WTC11 (cell line): Measurements from ENCODE around the gene CEP70. TPM values are rescaled to one million over a fixed set of nuclear protein-coding genes. Genes with fewer than 3 reads are reported as not detected.

Source experiments
- ATAC-seq: fragments of 200-7000 bp; cut with Tn5 transposase; 2 replicates; pipeline ENCODE4 v1.10.0; 2021; ENCODE audit warnings: mild to moderate bottlenecking, moderate library complexity
- CTCF ChIA-PET: fragments of 300-600 bp; sonication (Branson Sonifier 250); formaldehyde crosslinking; loops from one replicate; lab custom pipeline; 2021; ENCODE audit warnings: antibody characterized with exemption; lab: Charles Lee
- POLR2A ChIA-PET: fragments of 350-600 bp; sonication (Branson Sonifier 250); formaldehyde crosslinking; loops from one replicate; lab custom pipeline; 2021; ENCODE audit warnings: antibody characterized with exemption; lab: Charles Lee
- DNase-seq: peaks from one replicate; pipeline ENCODE4 v3.0.0; 2021; ENCODE audit warnings: low spot score
- H3K27ac Mint-ChIP-seq: 2 replicates; pipeline ENCODE4 v1.8.0; 2021; ENCODE audit warnings: mixed read lengths
- H3K27me3 Mint-ChIP-seq: 2 replicates; pipeline ENCODE4 v1.8.0; 2021; ENCODE audit warnings: low read depth, mild to moderate bottlenecking, moderate library complexity, mixed read lengths
- H3K36me3 Mint-ChIP-seq: 2 replicates; pipeline ENCODE4 v1.8.0; 2021; ENCODE audit warnings: mixed read lengths
- H3K4me1 Mint-ChIP-seq: 2 replicates; pipeline ENCODE4 v1.8.0; 2022; ENCODE audit warnings: mixed read lengths
- H3K4me3 Mint-ChIP-seq: 2 replicates; pipeline ENCODE4 v1.8.0; 2021; ENCODE audit warnings: mild to moderate bottlenecking, moderate library complexity, mixed read lengths
- H3K9me3 Mint-ChIP-seq: 2 replicates; pipeline ENCODE4 v1.8.0; 2021; ENCODE audit warnings: mixed read lengths
- ATF1 ChIP-seq: sonication (generic); formaldehyde crosslinking; IDR thresholded peaks from 2 replicates; pipeline ENCODE4 v1.8.1; 2023; ENCODE audit warnings: mild to moderate bottlenecking, moderate library complexity, missing genetic modification reagents
- CREB1 ChIP-seq: sonication (generic); formaldehyde crosslinking; IDR thresholded peaks from 2 replicates; pipeline ENCODE4 v1.8.0; 2023; ENCODE audit warnings: mild to moderate bottlenecking, missing genetic modification reagents
- CREM ChIP-seq: sonication (generic); formaldehyde crosslinking; IDR thresholded peaks from 2 replicates; pipeline ENCODE4 v1.8.1; 2022; ENCODE audit warnings: mild to moderate bottlenecking, missing genetic modification reagents, moderate library complexity
- ESRRA ChIP-seq: sonication (generic); formaldehyde crosslinking; IDR thresholded peaks from 2 replicates; pipeline ENCODE4 v1.8.1; 2022; ENCODE audit warnings: mild to moderate bottlenecking, missing genetic modification reagents, borderline replicate concordance
- GTF2I ChIP-seq: fragments of 250-450 bp; sonication (Bioruptor Pico); conservative IDR thresholded peaks from 2 replicates; pipeline ENCODE4 v1.4.0; 2021; ENCODE audit warnings: mild to moderate bottlenecking
- HMGA2 ChIP-seq: fragments of 250-450 bp; sonication (Bioruptor Pico); IDR thresholded peaks from 2 replicates; pipeline ENCODE4 v1.4.0; 2021; ENCODE audit warnings: mild to moderate bottlenecking, moderate library complexity
- NFATC4 ChIP-seq: fragments of 250-450 bp; sonication (Bioruptor Pico); IDR thresholded peaks from 2 replicates; pipeline ENCODE4 v1.9.0; 2021; ENCODE audit warnings: mild to moderate bottlenecking
- NR3C1 ChIP-seq: sonication (generic); formaldehyde crosslinking; conservative IDR thresholded peaks from 2 replicates; pipeline ENCODE4 v1.8.1; 2023; ENCODE audit warnings: low read depth, mild to moderate bottlenecking, missing genetic modification reagents
- ZBTB21 ChIP-seq: sonication (generic); formaldehyde crosslinking; IDR thresholded peaks from 2 replicates; pipeline ENCODE4 v1.8.1; 2023; ENCODE audit warnings: mild to moderate bottlenecking, missing genetic modification reagents, borderline replicate concordance
- ZNF232 ChIP-seq: sonication (generic); formaldehyde crosslinking; IDR thresholded peaks from 2 replicates; pipeline ENCODE4 v1.8.0; 2022; ENCODE audit warnings: mild to moderate bottlenecking, missing genetic modification reagents
- ZNF416 ChIP-seq: fragments of 250-450 bp; sonication (Bioruptor Pico); IDR thresholded peaks from 2 replicates; pipeline ENCODE4 v1.9.0; 2021; ENCODE audit warnings: mild to moderate bottlenecking, inconsistent platforms
- total RNA-seq: library from RNA; stranded (reverse); gene quantifications from 3 replicates; pipeline ENCODE4 v1.2.3, GENCODE V29; 2021
- TF ChIP-seq, protein P1 (sequence below): sonication (generic); formaldehyde crosslinking; IDR thresholded peaks from 2 replicates; pipeline ENCODE4 v1.8.1; 2023; ENCODE audit warnings: mild to moderate bottlenecking, missing genetic modification reagents
- TF ChIP-seq, protein P2 (sequence below): sonication (generic); formaldehyde crosslinking; IDR thresholded peaks from 2 replicates; pipeline ENCODE4 v1.8.1; 2023; ENCODE audit warnings: mild to moderate bottlenecking, missing genetic modification reagents, borderline replicate concordance
- TF ChIP-seq, protein P3 (sequence below): sonication (generic); formaldehyde crosslinking; IDR thresholded peaks from 2 replicates; pipeline ENCODE4 v1.8.0; 2022; ENCODE audit warnings: missing genetic modification reagents
- TF ChIP-seq, protein P4 (sequence below): sonication (generic); formaldehyde crosslinking; IDR thresholded peaks from 2 replicates; pipeline ENCODE4 v1.8.1; 2023; ENCODE audit warnings: mild to moderate bottlenecking, missing genetic modification reagents, moderate library complexity
- TF ChIP-seq, protein P5 (sequence below): sonication (generic); formaldehyde crosslinking; IDR thresholded peaks from 2 replicates; pipeline ENCODE4 v1.8.1; 2022; ENCODE audit warnings: missing genetic modification reagents, borderline replicate concordance
- TF ChIP-seq, protein P6 (sequence below): fragments of 250-450 bp; sonication (Bioruptor Pico); IDR thresholded peaks from 2 replicates; pipeline ENCODE4 v1.9.0; 2021; ENCODE audit warnings: moderate library complexity, mild to moderate bottlenecking, inconsistent platforms, borderline replicate concordance
- TF ChIP-seq, protein P7 (sequence below): sonication (generic); formaldehyde crosslinking; conservative IDR thresholded peaks from 2 replicates; pipeline ENCODE4 v1.8.1; 2022; ENCODE audit warnings: mild to moderate bottlenecking, missing genetic modification reagents
- TF ChIP-seq, protein P8 (sequence below): sonication (generic); formaldehyde crosslinking; IDR thresholded peaks from 2 replicates; pipeline ENCODE4 v1.8.0; 2022; ENCODE audit warnings: mild to moderate bottlenecking, missing genetic modification reagents

The CEP70 gene
- total RNA-seq, 1 experiment from 2014 or later = 27.2 TPM

DNA sequence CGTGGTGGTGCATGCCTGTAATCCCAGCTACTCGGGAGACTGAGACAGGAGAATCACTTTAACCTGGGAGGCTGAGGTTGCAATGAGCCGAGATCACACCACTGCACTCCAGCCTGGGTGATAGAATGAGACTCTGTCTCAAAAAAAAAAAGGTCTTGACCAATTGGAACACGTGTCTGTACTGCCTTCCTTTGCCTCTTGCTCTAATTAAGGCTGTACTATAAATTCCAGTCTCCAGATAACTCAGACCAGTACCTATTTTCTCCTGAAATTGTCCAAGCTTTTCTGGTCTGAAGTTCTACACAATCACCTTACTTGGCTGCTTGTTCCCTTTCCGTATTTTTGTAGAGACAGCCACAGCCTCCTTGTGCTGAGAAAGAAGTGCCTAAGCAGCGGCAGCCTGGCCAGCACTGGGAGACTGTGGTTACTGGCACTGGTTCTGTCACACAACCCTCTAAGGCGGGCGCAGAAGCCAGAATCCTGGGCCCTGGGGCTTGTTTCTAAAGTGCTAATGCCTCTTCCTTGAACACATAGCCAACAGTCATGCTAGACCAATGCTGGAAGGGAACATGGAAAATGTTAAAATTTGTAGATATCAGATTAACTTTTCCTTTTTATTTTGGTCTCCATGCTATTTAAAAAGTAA lies 6.2 kb upstream of the CEP70 start:
- H3K27ac Mint-ChIP-seq = no peak overlapping the region
- peaks cover 30% of the 10 kb centered on the region for H3K36me3 Mint-ChIP-seq
- ATAC-seq = no peak
- peaks cover 9% of the 10 kb centered on the region; the same call in 1 of the 2 replicates for H3K27me3 Mint-ChIP-seq
- POLR2A ChIA-PET = no interaction called here
- H3K4me3 Mint-ChIP-seq = no peak overlapping the region
- TF ChIP-seq CREB1 (no peak), NFATC4 (CRISPR knock-in tag) (no peak), ZBTB21 (CRISPR knock-in tag) (no peak), ZNF232 (CRISPR knock-in tag) (no peak), CREM (CRISPR knock-in tag) (no peak), NR3C1 (CRISPR knock-in tag) (no peak), ATF1 (no peak), ESRRA (CRISPR knock-in tag) (no peak), ZNF416 (CRISPR knock-in tag) (no peak), HMGA2 (CRISPR knock-in tag) (no peak), GTF2I (CRISPR knock-in tag) (no peak)
- TF ChIP-seq, protein P1, sequence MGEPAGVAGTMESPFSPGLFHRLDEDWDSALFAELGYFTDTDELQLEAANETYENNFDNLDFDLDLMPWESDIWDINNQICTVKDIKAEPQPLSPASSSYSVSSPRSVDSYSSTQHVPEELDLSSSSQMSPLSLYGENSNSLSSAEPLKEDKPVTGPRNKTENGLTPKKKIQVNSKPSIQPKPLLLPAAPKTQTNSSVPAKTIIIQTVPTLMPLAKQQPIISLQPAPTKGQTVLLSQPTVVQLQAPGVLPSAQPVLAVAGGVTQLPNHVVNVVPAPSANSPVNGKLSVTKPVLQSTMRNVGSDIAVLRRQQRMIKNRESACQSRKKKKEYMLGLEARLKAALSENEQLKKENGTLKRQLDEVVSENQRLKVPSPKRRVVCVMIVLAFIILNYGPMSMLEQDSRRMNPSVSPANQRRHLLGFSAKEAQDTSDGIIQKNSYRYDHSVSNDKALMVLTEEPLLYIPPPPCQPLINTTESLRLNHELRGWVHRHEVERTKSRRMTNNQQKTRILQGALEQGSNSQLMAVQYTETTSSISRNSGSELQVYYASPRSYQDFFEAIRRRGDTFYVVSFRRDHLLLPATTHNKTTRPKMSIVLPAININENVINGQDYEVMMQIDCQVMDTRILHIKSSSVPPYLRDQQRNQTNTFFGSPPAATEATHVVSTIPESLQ (CRISPR knock-in tag) = no peak
- TF ChIP-seq, protein P2, sequence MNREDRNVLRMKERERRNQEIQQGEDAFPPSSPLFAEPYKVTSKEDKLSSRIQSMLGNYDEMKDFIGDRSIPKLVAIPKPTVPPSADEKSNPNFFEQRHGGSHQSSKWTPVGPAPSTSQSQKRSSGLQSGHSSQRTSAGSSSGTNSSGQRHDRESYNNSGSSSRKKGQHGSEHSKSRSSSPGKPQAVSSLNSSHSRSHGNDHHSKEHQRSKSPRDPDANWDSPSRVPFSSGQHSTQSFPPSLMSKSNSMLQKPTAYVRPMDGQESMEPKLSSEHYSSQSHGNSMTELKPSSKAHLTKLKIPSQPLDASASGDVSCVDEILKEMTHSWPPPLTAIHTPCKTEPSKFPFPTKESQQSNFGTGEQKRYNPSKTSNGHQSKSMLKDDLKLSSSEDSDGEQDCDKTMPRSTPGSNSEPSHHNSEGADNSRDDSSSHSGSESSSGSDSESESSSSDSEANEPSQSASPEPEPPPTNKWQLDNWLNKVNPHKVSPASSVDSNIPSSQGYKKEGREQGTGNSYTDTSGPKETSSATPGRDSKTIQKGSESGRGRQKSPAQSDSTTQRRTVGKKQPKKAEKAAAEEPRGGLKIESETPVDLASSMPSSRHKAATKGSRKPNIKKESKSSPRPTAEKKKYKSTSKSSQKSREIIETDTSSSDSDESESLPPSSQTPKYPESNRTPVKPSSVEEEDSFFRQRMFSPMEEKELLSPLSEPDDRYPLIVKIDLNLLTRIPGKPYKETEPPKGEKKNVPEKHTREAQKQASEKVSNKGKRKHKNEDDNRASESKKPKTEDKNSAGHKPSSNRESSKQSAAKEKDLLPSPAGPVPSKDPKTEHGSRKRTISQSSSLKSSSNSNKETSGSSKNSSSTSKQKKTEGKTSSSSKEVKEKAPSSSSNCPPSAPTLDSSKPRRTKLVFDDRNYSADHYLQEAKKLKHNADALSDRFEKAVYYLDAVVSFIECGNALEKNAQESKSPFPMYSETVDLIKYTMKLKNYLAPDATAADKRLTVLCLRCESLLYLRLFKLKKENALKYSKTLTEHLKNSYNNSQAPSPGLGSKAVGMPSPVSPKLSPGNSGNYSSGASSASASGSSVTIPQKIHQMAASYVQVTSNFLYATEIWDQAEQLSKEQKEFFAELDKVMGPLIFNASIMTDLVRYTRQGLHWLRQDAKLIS (CRISPR knock-in tag) = no peak
- TF ChIP-seq, protein P3, sequence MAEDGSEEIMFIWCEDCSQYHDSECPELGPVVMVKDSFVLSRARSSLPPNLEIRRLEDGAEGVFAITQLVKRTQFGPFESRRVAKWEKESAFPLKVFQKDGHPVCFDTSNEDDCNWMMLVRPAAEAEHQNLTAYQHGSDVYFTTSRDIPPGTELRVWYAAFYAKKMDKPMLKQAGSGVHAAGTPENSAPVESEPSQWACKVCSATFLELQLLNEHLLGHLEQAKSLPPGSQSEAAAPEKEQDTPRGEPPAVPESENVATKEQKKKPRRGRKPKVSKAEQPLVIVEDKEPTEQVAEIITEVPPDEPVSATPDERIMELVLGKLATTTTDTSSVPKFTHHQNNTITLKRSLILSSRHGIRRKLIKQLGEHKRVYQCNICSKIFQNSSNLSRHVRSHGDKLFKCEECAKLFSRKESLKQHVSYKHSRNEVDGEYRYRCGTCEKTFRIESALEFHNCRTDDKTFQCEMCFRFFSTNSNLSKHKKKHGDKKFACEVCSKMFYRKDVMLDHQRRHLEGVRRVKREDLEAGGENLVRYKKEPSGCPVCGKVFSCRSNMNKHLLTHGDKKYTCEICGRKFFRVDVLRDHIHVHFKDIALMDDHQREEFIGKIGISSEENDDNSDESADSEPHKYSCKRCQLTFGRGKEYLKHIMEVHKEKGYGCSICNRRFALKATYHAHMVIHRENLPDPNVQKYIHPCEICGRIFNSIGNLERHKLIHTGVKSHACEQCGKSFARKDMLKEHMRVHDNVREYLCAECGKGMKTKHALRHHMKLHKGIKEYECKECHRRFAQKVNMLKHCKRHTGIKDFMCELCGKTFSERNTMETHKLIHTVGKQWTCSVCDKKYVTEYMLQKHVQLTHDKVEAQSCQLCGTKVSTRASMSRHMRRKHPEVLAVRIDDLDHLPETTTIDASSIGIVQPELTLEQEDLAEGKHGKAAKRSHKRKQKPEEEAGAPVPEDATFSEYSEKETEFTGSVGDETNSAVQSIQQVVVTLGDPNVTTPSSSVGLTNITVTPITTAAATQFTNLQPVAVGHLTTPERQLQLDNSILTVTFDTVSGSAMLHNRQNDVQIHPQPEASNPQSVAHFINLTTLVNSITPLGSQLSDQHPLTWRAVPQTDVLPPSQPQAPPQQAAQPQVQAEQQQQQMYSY (CRISPR knock-in tag) = no peak
- TF ChIP-seq, protein P4, sequence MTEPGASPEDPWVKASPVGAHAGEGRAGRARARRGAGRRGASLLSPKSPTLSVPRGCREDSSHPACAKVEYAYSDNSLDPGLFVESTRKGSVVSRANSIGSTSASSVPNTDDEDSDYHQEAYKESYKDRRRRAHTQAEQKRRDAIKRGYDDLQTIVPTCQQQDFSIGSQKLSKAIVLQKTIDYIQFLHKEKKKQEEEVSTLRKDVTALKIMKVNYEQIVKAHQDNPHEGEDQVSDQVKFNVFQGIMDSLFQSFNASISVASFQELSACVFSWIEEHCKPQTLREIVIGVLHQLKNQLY (CRISPR knock-in tag) = no peak
- TF ChIP-seq, protein P5, sequence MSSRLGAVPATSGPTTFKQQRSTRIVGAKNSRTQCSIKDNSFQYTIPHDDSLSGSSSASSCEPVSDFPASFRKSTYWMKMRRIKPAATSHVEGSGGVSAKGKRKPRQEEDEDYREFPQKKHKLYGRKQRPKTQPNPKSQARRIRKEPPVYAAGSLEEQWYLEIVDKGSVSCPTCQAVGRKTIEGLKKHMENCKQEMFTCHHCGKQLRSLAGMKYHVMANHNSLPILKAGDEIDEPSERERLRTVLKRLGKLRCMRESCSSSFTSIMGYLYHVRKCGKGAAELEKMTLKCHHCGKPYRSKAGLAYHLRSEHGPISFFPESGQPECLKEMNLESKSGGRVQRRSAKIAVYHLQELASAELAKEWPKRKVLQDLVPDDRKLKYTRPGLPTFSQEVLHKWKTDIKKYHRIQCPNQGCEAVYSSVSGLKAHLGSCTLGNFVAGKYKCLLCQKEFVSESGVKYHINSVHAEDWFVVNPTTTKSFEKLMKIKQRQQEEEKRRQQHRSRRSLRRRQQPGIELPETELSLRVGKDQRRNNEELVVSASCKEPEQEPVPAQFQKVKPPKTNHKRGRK (CRISPR knock-in tag) = no peak
- TF ChIP-seq, protein P6, sequence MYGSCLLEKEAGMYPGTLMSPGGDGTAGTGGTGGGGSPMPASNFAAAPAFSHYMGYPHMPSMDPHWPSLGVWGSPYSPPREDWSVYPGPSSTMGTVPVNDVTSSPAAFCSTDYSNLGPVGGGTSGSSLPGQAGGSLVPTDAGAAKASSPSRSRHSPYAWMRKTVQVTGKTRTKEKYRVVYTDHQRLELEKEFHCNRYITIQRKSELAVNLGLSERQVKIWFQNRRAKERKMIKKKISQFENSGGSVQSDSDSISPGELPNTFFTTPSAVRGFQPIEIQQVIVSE (CRISPR knock-in tag) = no peak
- TF ChIP-seq, protein P7, sequence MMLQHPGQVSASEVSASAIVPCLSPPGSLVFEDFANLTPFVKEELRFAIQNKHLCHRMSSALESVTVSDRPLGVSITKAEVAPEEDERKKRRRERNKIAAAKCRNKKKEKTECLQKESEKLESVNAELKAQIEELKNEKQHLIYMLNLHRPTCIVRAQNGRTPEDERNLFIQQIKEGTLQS (CRISPR knock-in tag) = no peak
- TF ChIP-seq, protein P8, sequence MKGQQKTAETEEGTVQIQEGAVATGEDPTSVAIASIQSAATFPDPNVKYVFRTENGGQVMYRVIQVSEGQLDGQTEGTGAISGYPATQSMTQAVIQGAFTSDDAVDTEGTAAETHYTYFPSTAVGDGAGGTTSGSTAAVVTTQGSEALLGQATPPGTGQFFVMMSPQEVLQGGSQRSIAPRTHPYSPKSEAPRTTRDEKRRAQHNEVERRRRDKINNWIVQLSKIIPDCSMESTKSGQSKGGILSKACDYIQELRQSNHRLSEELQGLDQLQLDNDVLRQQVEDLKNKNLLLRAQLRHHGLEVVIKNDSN (CRISPR knock-in tag) = no peak
- TF ChIP-seq, all 79 proteins: peak for 0
- Mint-ChIP-seq H3K9me3 (peaks cover 43% of the 10 kb centered on the region), H3K4me1 (peaks cover 13% of the 10 kb centered on the region)
- DNase-seq = no peak
- CTCF ChIA-PET = interaction anchor here (1.2 to 2.2 kb wide), 3 partner anchors 121 to 336 kb away, joined by 5 to 6 read pairs (median 6); no protein-coding TSS in a partner anchor
